ENCODE measurements around the gene ABCB9.

DNA sequence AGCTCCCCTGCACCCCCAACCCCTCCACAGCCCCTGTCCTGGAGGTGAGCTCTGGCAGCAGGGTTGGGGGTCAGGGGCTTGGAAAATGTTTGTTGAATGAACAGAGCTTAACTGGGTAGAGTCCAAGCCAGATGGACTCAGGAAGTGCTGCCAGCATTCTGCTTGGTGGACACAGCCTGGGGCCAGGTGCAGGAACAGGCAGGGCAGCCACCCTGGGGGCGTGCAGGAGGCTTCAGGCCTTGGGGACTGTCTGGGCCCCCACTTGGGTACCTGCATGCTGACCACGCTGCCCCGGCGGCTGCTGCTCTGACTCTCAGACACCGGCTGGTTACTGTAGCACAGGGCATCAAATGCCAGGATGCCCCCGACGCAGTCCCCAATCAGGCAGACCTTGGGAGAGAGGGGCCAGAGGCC is 29.9 kb upstream of the ABCB9 start:
- TF ChIP-seq, protein P1, sequence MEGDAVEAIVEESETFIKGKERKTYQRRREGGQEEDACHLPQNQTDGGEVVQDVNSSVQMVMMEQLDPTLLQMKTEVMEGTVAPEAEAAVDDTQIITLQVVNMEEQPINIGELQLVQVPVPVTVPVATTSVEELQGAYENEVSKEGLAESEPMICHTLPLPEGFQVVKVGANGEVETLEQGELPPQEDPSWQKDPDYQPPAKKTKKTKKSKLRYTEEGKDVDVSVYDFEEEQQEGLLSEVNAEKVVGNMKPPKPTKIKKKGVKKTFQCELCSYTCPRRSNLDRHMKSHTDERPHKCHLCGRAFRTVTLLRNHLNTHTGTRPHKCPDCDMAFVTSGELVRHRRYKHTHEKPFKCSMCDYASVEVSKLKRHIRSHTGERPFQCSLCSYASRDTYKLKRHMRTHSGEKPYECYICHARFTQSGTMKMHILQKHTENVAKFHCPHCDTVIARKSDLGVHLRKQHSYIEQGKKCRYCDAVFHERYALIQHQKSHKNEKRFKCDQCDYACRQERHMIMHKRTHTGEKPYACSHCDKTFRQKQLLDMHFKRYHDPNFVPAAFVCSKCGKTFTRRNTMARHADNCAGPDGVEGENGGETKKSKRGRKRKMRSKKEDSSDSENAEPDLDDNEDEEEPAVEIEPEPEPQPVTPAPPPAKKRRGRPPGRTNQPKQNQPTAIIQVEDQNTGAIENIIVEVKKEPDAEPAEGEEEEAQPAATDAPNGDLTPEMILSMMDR (IDR thresholded peaks at IDR 0.05): no peak
- TF ChIP-seq EZH2 (IDR thresholded peaks at IDR 0.05): no peak

Data from neural progenitor cell (in vitro differentiated cells).